LoVo (cell line): Measurements from ENCODE around the gene ZC3H14.
"Not testable (repeated sequence)": the region's sequence is repeated elsewhere in the genome, so short reads cannot be mapped to it uniquely, and the experiment has no call there.

Experiments
- DNase-seq: peaks from one replicate; pipeline ENCODE4 v3.0.0-alpha.2; 2016; ENCODE audit warnings: low spot score

Gene ZC3H14, protein sequence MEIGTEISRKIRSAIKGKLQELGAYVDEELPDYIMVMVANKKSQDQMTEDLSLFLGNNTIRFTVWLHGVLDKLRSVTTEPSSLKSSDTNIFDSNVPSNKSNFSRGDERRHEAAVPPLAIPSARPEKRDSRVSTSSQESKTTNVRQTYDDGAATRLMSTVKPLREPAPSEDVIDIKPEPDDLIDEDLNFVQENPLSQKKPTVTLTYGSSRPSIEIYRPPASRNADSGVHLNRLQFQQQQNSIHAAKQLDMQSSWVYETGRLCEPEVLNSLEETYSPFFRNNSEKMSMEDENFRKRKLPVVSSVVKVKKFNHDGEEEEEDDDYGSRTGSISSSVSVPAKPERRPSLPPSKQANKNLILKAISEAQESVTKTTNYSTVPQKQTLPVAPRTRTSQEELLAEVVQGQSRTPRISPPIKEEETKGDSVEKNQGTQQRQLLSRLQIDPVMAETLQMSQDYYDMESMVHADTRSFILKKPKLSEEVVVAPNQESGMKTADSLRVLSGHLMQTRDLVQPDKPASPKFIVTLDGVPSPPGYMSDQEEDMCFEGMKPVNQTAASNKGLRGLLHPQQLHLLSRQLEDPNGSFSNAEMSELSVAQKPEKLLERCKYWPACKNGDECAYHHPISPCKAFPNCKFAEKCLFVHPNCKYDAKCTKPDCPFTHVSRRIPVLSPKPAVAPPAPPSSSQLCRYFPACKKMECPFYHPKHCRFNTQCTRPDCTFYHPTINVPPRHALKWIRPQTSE

DNA sequence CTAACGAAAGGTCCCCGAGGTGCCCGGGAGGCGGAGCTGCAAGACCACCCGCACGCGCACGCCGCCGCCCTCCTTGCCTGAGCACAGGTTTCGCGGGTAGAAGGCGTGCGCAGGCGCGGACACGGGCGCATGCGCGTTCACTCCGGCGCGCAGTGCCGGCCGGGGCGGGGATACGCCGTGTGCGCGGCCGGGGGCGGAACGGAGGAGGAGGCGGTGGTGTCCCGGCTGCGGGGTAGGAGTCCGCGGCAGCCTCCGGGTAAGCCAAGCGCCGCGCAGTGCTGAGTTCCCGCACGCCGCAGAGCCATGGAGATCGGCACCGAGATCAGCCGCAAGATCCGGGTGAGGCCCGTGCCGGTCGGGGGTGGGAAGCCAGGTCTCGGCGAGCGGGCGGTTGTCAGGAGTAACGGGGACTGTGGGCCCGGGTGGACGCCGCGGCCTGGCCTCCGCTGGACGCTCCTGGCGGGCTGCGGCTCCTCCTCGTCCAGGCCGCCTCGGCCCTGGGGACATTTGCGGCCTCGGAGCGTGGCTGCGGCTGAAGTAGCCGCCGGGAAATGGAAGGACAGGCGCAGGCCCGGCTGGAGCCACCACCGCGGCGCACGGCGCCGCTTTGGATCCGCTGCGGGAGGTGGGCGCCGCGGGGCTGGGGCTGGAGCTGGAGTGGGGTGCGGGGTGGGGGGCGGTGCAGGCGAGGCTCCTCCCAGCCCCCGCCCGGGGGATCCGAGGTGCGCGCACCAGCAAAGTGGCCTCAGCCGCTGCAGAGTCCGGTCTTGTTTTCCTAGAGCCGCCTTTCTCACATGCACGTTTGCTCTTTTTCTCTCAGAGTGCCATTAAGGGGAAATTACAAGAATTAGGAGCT, at the start of gene ZC3H14:
TSS of gene ZC3H14 (plus strand) at position 207 of the 856 bp plus-strand sequence. CDS start at position 304, 97 bp downstream.
- peak; percentile 92 for DNase-seq

DNA sequence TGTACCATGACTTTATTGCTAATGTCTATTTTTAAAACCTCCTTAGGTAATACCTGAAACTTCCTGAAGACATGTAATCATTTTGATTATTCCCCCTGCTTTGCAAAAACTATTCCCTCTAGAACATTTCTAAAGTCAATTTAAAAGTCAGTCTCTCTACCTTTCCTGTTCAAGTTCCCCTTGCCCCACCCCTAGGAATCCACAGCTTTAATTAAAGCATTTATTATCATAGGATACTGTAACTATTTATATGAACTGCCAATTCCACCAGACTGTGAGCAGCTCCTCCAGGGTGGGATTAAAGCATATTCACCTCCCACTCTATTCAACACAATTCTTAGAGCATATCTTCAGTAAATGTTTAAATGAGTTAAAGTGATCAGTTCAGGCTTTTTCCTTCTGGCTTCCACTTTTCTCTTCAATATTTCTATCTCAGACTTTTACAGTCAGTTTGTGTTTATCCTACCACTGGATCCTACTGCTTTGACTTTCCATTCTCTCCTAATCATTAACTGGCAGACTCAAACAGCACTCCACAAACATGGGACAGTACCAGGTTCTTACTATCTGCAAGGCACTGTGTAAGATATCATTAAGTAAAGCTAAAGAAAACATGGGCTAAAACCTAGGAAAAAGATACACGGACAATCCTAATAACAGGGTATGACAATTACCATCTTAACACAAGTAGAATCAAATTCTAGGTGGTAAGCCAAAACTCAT, 47.2 kb upstream of the ZC3H14 start:
- no peak for DNase-seq

DNA sequence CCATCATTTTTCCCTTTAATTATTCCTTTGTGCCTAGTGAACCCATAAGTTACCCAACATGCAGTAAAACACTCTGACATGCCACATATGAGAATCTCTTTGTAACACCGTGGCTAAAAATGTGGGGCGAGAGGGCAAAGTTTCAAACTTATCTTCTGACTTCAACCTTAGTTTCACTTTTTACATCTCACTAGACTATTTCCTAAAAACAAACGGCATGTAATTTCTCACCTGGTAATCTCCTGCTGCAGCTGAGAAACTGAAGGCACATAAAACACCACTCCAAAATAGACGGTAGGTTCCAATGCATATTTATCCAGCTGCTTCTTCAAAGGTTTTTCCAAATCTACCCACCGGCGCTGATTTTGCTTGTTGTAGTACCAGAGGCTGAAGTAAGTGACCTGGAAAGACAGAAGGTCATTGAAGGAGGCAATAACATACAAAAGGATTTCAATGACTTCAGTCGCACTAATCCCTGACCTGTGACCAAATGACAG, 45.9 kb upstream of the ZC3H14 start:
- DNase-seq, result no peak

DNA sequence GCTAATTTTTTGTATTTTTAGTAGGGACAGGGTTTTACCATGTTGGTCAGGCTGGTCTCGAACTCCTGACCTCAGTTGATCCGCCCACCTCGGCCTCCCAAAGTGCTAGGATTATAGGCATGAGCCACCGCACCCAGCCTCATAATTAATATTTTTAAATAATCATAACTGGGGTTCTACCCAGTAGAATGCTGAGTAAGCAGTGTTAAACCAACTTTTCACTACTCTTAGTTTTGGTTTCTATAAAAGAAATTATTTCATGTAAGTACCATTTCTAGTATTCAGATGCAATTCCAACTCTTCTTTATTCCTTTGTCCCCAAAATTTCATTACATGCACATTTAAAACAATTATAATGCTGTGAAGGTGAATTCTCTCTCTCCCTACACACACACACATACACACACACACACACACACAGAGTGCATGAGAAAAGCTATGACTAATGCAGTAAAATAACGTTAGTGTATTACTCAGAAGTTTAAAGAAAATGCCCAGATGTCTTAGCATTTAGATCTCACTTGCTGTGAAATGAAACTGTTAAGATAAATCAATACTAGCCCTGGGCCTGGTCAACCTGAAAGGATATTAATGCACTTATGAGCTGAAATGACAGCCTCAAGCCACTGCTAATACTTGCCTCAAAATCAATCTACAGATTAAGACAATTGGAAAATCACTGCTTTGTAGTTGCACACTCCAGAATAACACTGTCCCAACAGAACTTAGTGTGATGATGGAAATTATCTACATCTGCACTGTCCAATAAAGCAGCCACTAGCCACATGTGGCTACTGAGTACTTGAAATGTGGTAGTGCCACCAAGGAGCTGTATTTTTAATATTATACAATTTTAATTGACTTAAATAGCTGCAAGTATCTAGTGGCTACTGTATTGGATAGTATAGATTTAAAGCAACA, 44.0 kb upstream of the ZC3H14 start:
- DNase-seq, result no peak

DNA sequence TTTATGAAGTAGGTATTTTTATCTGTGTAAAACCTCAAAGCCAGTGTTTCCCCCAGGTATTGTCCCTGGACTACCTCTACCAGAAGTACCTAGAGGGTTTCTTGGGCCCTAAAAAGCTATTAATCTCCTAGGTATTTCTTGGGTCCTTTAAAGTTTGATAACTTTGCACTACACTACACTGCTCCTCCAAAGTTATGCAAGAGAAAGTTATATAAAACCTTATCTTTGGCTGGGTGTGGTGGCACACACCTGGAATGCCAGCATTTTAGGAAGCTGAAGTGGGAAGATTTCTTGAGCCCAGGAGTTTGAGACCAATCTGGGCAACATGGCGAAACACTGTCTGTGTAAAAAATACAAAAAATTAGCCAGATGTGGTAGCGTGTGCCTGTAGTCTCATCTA, 42.9 kb upstream of the ZC3H14 start:
- no peak for DNase-seq

DNA sequence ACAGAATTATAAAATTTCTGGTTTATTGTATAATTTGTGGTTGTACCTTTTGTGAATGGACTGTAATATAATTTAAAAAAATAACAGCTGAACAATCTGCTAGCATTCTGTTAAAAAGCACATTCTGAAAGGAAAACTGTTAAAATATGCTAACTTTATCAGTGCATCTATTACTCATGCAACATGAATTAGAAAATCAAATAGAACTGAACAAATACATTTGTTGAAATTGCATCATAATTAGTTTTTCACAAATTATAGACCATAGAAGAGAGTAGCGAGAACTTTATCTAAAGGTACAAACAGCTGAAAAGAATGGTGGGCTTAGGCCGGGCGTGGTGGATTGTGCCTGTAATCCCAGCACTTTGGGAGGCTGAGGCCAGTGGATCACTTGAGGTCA, 41.0 kb upstream of the ZC3H14 start:
- no peak for DNase-seq

DNA sequence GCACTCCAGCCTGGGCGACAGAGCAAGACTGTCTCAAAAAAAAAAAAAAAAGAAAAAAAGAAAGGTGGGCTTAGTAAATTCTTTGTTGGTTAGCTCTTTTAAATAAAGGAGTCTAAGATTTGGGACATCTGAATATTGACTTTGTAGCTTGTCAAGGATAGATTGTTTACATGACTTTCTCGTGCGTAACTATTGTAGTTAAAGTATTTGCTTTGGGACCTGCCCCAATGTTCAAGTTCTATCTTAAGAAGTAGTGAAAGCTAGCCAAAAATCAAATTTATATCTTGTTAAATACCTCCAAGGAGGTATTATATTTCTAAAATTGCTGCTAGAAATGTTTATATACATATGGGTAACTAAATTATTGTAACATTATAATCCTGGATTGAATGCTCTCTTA, 40.4 kb upstream of the ZC3H14 start:
- no peak for DNase-seq

DNA sequence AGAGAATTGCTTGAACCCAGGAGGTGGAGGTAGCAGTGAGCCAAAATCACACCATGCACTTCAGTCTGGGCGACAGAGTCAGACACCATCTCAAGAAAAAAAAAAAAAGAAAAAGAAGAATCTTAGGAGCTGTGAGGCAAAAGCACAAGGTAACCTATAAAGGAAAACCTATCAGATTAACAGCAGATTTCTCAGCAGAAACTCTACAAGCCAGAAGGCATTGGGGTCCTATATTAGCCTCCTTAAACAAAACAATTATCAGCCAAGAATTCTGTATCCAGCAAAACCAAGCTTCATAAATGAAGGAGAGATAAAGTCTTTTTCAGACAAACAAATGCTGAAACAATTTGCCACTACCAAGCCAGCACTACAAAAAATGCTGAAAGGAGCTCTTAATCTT, 32.9 kb upstream of the ZC3H14 start:
- DNase-seq, result not testable (repeated sequence)

DNA sequence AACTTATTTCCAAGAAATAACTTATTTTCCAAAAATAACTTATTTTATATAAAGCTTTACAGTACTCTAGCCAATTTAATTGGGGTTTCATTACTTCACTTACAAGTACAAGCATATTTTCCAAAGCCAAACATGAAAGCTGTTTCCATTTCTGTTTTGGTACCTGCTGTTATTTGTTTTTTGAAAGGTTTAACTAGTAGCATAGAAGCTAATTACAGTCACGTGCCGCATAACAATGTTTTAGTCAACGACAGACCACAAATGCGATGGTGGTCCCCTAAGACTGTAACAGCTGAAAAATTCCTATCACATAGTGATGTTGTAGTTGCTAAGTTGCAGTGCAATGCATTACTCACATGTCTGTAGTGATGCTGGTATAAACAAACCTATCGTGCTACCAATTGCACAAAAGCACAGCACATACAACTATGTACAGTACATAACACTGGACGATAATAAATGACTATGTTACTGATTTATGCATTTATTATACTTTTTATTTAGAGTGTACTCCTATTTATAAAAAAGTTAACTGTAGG, 29.7 kb upstream of the ZC3H14 start:
- DNase-seq, result no peak

DNA sequence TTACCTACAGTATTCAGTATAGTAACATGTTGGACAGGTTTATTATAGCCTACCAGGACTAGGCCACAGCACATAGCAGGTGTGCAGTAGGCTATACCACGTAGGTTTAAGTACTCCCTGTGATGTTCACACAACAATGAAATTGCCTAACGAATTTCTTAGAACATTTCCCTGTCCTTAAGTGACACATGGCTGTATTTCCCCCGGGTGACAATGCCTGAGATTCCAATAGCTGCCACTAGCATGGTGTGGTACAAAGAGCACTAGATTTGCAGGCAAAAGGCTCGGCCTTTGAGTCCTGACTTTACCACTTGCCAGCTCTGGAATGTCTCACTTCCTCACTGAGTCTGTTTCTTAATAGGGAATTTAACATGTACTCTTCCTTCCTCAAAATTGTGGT, 27.7 kb upstream of the ZC3H14 start:
- no peak for DNase-seq

DNA sequence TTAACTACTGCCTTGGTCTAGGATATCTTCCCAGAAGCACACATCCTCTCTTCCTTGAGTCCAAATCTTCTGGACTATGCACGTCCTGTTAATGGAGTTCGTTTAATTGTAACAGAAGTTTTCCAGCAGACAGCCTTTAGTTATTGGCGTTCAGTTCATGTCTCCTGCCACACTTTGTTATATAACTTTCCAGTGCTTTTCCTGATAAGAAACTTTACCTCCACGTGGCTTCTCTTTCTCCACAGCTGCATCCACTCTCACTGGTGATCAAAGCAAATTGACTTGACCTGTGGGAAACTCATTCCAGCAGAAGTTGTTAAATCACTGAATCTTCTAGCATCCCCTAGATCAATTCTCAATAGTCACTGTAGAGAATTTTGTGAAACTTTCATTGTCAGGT, 27.0 kb upstream of the ZC3H14 start:
- DNase-seq, result no peak

DNA sequence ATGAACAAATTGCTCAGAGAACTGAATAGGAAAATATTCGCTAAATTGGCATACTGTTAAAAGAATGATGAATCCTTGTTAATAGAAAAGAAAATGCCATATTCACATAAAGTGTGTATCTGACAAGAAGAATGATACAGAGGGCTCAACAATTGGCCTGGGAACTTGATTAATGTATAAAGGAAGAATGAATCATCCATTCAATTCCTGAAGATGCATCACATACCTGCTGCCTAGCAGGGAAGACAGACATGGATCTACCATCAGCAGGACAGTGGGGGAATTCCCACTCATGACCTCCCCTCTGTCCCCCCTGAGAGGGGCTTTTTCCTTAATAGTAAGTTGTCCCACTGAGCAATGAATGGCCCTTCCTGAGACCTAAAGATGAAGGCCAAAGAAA, 21.5 kb upstream of the ZC3H14 start:
- no peak for DNase-seq

DNA sequence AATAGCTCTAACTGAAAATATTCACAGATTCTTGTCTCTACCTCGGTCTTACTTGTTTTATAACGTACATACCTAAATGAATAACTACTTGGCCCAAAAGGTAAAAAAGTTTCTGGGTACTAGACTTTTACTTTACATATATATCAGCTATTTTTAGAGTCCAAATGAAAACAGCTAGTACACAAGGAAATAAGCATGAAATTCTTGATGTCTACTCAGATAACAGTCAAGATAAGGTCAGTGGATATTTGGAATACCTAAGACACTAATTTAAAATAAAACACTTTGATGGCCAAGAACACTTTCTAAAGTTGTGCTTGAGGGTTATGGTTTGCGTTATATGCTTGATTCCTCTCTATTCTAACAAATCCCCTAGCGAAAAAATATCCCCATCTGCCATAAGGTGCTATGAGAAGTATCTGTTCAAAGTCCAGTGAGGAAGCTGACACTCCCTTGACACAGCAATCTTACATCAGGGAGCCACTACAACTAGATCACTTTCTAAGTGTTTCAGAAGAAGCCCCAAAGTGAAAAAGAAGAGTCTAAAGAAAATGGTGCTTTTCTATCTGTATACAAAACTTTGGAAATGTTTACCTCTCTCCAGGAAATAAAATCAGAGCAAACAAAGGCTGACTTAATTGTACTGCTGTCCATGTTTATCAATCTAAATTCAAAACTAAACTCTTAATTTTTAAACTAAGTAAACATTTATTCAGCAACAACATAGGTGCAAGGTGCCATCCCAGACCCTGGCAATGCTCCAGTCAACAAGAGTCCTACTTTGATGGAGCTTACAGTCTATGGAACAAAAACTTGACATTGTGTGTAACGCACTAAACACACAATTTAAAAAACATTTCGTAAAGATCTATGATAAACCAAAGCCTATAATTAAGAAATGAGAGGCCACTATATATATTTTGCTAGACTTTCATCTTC, 19.7 kb upstream of the ZC3H14 start:
- peak; percentile 68 for DNase-seq

DNA sequence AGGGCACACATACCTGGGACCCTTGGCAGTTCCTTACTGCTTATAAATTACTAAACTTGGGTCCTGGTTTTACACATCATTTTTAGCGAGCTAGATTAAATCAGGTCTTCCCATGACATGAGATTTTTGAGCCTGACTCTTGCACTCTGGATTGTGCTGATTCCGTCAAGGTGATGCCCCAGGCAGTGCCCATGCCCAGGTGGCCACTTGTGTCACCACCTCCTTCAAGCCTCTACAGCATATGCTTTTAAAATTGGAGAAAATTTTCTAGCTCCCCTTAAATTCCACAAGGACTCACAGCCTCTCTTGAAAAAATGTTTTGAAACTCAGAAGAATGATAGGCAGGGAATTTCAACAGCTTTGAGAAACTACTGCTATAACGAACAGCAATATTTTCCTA, 17.6 kb upstream of the ZC3H14 start:
- DNase-seq, result no peak

DNA sequence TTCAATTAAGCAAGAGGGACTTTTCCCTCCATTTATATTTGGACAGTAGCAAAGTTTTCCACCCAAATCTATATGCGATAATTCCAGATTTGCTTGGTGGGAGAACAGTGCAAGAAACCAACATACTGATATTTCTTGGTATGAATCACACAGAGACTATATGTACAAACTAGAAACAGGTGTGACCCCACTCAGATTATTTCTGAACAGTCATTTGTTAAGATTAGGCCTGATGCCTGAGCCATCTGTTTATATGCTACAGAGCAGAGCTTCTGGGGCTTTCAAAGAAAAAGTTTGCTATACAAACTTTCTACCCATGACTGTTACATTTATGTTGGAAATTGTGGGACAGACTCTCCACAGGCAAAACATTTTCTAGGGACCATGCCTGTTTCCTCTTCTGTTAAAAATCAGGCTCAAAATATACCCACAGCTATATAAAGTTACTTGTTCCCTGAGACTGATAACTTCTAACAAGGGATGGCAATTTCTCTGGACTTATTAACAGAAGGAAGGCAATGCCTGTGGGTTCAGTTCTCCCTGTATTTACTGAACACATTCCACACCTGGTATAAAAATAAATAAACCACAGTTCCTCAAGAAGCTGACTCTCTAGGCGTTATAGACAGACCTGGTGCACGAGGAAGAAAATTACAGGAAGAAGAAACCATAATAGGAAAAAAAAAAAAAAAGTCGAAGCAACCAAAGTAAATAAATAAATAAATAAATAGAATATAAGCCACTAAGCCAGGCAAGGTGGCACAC, 16.0 kb upstream of the ZC3H14 start:
- DNase-seq, result no peak

DNA sequence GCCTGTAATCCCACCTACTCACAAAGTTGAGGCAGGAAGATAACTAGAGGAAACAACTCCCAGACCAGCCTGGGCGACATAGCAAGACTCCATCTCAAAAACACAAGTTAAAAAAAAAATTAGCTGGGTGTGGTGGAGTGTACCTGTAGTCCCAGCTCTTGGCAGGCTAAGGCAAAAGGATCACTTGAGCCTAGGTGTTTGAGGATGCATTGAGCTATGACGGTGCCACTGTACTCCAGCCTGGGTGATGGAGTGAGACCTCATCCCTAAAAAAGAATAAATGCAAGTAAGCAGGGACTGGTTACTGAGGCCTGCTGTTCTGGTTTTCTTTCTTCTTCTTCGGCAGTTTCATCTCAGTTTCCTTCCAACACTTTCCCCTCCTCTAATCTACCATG, 15.5 kb upstream of the ZC3H14 start:
- DNase-seq, result no peak

DNA sequence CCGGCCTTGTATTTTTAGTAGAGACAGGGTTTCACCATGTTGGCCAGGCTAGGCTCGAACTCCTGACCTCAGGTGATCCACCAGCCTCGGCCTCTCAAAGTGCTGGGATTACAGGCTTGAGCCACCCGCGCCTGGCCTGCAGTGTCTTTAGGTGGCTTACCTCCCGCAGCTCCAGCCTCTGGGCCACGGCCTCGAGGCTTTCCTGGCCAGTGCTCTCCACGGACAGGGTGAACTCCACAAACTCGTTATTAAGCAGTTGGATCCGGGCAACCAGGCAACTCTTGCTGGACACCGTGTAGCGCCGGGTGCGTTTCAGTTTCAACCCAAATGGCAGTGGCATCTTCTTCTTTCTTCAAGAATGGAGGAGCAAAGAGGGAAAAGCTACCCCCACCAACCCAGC, 12.8 kb upstream of the ZC3H14 start:
- no peak for DNase-seq

DNA sequence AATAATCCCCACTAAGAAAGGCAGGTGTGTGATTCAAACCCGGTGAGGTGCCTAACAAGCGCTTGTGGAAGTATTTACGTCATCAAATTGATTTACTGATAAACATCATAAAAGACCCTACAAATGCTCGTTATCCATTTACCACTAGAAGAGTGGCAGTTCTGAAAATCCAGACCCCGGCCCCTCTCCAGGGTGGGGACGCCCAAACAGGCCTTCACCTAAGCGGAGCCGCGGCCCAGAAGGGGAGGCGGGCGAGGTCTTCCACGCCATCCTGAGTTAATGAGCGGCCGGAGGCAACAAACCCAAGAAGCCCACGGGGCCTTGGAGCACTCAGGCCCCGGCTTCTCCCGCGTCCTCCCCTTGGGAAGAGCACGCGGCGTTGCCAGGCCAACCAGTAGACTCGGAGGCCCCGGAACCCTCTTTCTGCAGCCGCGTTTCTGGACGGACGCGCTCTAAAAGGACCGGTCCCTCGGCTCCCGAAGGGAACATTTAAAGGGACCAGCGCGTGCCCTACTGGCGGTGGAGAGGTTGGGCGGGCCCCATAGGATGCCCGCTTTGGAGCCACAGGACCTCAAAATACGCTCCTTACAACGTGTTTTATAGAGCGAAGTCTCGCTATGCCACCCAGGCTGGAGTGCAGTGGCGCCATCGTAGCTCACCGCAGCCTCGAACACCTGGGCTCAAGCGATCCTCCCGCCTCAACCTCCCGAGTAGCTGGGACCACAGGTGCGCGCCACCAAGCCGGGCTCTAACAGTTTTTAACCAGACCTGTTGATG, 11.6 kb upstream of the ZC3H14 start:
- peak; percentile 85 for DNase-seq
